Stimulated activated memory B cell treated with anti-CD40 and anti-IgM and Interleukin-4, amounts not matched to agents 10 μg/mL and 1 μg/mL and 100 μg/mL, for 72 hours (primary cell): ENCODE results near the gene KANK4.

Experiments used
- ATAC-seq: fragments of 150-1000 bp; cut with Tn5 transposase; 2 replicates; pipeline ENCODE4 v1.10.0; 2021
- H3K27ac Mint-ChIP-seq: one replicate; pipeline ENCODE4 v1.8.0; 2022; ENCODE audit warnings: mild to moderate bottlenecking, mixed read lengths
- H3K27me3 Mint-ChIP-seq: one replicate; pipeline ENCODE4 v1.8.0; 2022; ENCODE audit warnings: mixed read lengths
- H3K36me3 Mint-ChIP-seq: one replicate; pipeline ENCODE4 v1.8.0; 2022; ENCODE audit warnings: mixed read lengths
- H3K4me1 Mint-ChIP-seq: one replicate; pipeline ENCODE4 v1.8.0; 2022; ENCODE audit warnings: mixed read lengths
- H3K4me3 Mint-ChIP-seq: one replicate; pipeline ENCODE4 v1.8.0; 2022; ENCODE audit warnings: mild to moderate bottlenecking, moderate library complexity, mixed read lengths
- H3K9me3 Mint-ChIP-seq: one replicate; pipeline ENCODE4 v1.8.0; 2022; ENCODE audit warnings: mixed read lengths

The KANK4 gene

GRCh38 chr1:62318320-62318755 lies 896 bp downstream of the KANK4 start:
- H3K4me3 Mint-ChIP-seq: no peak overlapping the region
- H3K36me3 Mint-ChIP-seq: no peaks in the 10 kb centered on the region

GRCh38 chr1:62317021-62317768 lies 2.0 kb downstream of the KANK4 start:
- H3K27me3 Mint-ChIP-seq: peaks cover 26% of the 10 kb centered on the region
- H3K27ac Mint-ChIP-seq: no peak overlapping the region
- H3K36me3 Mint-ChIP-seq: no peaks in the 10 kb centered on the region
- no peaks in the 10 kb centered on the region for H3K9me3 Mint-ChIP-seq
- H3K4me3 Mint-ChIP-seq: no peak overlapping the region
- H3K4me1 Mint-ChIP-seq: no peaks in the 10 kb centered on the region
- ATAC-seq: peak; percentile 31

More at GRCh38 chr1:62318320-62318755, 896 bp downstream of the KANK4 start:
- Mint-ChIP-seq H3K27ac (no peak overlapping the region), H3K27me3 (peaks cover 26% of the 10 kb centered on the region), H3K4me1 (no peaks in the 10 kb centered on the region), H3K9me3 (no peaks in the 10 kb centered on the region)
- no peak for ATAC-seq

GRCh38 chr1:62316135-62316534 lies 3.1 kb downstream of the KANK4 start:
- no peak for ATAC-seq
- H3K27ac Mint-ChIP-seq: no peak overlapping the region
- H3K4me3 Mint-ChIP-seq: no peak overlapping the region
- peaks cover 26% of the 10 kb centered on the region for H3K27me3 Mint-ChIP-seq
- H3K9me3 Mint-ChIP-seq: no peaks in the 10 kb centered on the region
- no peaks in the 10 kb centered on the region for H3K36me3 Mint-ChIP-seq
- H3K4me1 Mint-ChIP-seq: no peaks in the 10 kb centered on the region

- no peaks in the 10 kb centered on the region for H3K4me1 Mint-ChIP-seq
- H3K9me3 Mint-ChIP-seq: no peaks in the 10 kb centered on the region
- no peak for ATAC-seq
- no peak overlapping the region for H3K27ac Mint-ChIP-seq
- no peak overlapping the region for H3K4me3 Mint-ChIP-seq
- H3K27me3 Mint-ChIP-seq: peaks cover 22% of the 10 kb centered on the region
- no peaks in the 10 kb centered on the region for H3K36me3 Mint-ChIP-seq
Observed at GRCh38 chr1:62315387-62315786, 3.8 kb downstream of the KANK4 start.

DNA sequence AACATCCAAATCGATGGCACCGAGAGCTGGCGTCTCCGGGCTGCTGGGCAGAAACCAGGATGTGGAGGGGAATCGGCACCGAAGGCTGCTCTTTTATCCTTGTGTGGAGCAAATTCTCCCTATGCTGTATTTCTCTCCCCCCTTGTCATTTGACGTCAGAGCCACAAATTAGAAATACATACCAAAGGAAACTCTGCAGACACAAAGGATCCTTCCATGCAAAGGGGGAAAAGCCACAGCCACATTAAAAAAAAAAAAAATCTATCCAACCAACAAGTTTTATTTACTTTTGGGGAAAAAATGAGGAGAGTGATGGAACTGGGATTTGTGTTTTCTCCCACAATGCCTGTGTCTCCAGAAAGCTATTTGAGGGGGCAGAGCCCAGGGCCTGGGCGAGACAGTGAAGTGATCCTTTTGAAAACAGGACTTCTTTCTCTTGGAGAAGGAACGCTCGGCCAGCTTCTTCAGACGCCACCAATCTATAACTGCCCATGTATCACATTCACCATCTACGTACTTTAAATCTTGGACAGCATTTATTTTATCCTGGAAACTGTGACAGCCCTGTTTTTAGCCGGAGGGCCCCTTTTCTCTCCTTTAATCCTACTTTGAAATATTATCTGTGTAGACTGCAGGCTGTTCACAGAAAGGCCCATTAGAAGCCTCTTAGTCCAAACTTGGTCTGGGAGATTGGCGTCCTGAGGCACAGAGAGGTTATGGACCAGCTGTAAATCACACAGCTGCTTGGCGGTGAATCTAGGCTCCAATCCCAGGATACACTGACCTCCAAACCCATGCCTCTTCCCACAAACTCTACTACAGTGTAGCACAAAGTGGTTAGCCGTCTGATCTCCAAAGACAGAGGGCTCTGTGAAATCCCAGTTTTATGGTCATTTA lies 4.5 kb downstream of the KANK4 start:
- Mint-ChIP-seq H3K9me3 (no peaks in the 10 kb centered on the region), H3K27me3 (peaks cover 15% of the 10 kb centered on the region), H3K36me3 (no peaks in the 10 kb centered on the region), H3K27ac (no peak overlapping the region), H3K4me1 (no peaks in the 10 kb centered on the region), H3K4me3 (no peak overlapping the region)
- ATAC-seq: no peak

DNA sequence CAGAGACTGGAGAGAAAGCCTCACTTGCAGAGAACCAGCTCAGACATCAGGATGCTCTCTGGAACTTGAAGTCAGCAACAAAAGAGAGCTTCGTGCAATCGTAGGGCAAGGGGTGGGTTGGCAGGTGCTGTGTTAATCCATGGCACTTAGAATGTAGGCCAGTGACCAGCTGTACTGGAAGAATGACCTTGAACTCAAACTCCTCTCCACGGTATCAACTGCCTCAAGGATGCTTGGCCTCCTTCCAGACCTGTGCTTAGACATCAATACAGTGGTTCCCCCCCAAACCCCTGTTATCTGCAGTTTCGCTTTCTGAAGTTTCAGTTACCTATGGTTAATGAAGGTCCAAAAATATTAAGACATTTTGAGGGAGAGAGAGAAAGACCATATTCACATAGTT lies 6.5 kb downstream of the KANK4 start:
- H3K4me3 Mint-ChIP-seq: no peak overlapping the region
- no peak overlapping the region for H3K27ac Mint-ChIP-seq
- no peaks in the 10 kb centered on the region for H3K36me3 Mint-ChIP-seq
- H3K27me3 Mint-ChIP-seq: peaks cover 2% of the 10 kb centered on the region
- no peaks in the 10 kb centered on the region for H3K9me3 Mint-ChIP-seq
- no peak for ATAC-seq
- H3K4me1 Mint-ChIP-seq: no peaks in the 10 kb centered on the region

DNA sequence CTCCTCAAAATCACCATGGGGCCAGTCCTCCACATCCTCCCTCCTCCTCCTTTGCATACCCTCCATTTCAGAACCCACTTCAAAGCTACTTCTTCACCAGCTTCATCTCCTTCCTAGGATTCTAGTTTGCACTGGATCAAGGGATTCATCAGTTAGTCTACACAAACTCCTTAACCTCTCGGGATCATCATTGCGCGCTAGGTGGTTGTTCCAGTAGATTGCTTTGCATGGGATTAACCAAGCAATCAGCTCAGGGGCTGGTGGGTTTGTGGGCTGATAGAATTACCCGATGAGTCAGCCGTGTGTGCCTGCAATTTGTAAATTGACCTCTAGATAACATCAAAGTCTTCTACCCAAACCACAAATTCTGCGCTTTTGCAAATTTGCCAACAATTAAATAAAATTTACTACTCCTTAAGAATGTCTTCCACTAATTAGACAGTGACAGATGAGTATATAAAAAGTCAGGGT lies 7.7 kb downstream of the KANK4 start:
- Mint-ChIP-seq H3K36me3 (no peaks in the 10 kb centered on the region), H3K9me3 (no peaks in the 10 kb centered on the region), H3K4me1 (no peaks in the 10 kb centered on the region), H3K27me3 (no peaks in the 10 kb centered on the region), H3K4me3 (no peak overlapping the region), H3K27ac (no peak overlapping the region)
- no peak for ATAC-seq

DNA sequence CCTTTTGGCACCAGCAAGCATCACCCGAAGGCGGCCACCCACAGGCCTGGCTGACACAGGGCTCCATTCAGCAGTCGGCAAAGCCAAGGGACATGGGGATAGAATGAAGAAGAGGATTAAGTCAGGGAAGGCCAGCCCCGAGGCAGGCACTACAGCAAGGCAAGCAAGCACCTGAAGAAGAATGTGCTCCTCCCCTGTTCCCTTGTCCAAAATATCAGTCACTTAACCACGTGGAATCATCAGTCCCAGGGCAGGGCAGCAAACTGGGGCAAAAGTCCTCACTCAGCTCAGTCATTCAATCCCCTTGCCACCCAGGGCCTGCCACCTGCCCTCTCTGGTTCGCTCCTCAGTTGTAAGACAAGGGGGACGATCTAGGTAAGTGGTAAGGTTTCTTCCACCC lies 9.3 kb downstream of the KANK4 start:
- ATAC-seq: no peak
- Mint-ChIP-seq H3K27me3 (no peaks in the 10 kb centered on the region), H3K4me3 (no peak overlapping the region), H3K9me3 (no peaks in the 10 kb centered on the region), H3K4me1 (no peaks in the 10 kb centered on the region), H3K27ac (no peak overlapping the region), H3K36me3 (no peaks in the 10 kb centered on the region)

DNA sequence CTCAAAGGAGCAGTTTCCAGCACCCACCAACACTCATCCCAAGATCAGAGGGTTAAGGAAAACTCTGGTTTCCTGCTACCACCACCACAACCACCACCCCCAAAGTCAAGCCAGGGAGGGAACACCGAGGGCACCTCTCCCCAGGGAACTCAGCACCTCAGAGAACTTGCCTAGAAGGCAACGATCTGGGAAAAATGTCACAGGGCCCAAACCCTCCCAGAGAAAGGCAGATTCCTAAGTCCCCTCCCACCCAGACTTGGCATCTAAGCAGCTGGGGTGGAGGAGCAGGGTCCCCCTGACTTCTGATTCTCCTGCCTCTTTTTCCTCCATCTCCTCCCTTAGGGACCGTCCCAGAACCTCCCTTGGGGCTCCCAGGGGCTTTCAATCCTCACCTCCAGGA lies 10.6 kb downstream of the KANK4 start:
- no peaks in the 10 kb centered on the region for H3K27me3 Mint-ChIP-seq
- H3K36me3 Mint-ChIP-seq: no peaks in the 10 kb centered on the region
- no peak for ATAC-seq
- H3K4me1 Mint-ChIP-seq: no peaks in the 10 kb centered on the region
- no peak overlapping the region for H3K27ac Mint-ChIP-seq
- no peak overlapping the region for H3K4me3 Mint-ChIP-seq
- H3K9me3 Mint-ChIP-seq: no peaks in the 10 kb centered on the region

DNA sequence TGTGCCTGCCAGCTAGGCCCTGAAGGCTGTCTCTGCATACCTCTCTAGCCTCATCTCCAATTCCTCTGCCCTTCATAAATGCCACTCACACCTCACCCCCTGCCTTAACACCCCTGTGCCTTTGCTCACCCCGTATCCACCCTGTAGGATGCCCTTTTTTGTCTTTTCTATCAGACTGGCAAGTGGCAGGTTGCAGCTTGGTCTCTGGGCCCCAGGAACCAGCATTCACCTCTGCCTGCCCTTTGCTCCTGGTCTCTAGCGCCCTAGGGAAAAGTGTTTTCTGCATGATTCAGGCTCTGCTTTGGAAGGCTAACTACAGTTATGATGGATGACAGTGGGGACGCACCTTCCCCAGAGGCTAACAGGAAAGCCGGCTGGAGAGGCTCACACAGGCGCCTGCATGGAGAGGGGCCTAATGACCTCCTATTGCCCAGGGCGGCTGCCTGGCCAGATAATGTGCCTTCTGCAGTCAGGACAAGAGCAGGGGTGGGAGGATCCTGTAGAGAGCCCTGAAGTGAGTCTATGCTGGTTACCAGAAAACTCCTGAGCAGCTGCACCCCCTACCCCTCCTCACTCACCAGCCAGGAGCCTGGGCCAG lies 11.2 kb downstream of the KANK4 start:
- H3K4me3 Mint-ChIP-seq: no peak overlapping the region
- H3K27me3 Mint-ChIP-seq: no peaks in the 10 kb centered on the region
- H3K9me3 Mint-ChIP-seq: no peaks in the 10 kb centered on the region
- no peak overlapping the region for H3K27ac Mint-ChIP-seq
- H3K4me1 Mint-ChIP-seq: no peaks in the 10 kb centered on the region
- no peaks in the 10 kb centered on the region for H3K36me3 Mint-ChIP-seq
- ATAC-seq: no peak

- Mint-ChIP-seq H3K27me3 (no peaks in the 10 kb centered on the region), H3K9me3 (no peaks in the 10 kb centered on the region), H3K27ac (no peak overlapping the region), H3K4me1 (no peaks in the 10 kb centered on the region), H3K36me3 (no peaks in the 10 kb centered on the region), H3K4me3 (no peak overlapping the region)
- no peak for ATAC-seq
Observed at GRCh38 chr1:62307446-62307845, 11.8 kb downstream of the KANK4 start.

DNA sequence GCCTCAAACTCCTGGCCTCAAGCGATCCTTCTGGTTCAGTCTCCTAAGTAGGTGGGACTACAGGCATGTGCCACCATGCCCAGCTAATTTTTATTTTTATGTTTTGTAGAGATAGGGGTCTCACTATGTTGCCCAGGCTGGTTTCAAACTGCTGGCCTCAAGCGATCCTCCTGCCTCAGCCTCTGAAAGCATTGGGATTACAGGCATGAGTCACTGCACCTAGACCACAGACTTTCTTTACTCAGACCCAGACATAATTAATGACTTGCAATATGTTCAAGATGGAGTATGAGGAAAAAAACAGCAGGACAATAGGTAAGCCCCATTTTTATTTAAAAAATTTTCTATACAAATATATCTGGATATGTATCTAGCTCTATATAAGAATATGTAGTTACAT lies 13.2 kb downstream of the KANK4 start:
- no peak for ATAC-seq
- Mint-ChIP-seq H3K27ac (no peak overlapping the region), H3K27me3 (no peaks in the 10 kb centered on the region), H3K9me3 (no peaks in the 10 kb centered on the region), H3K4me1 (no peaks in the 10 kb centered on the region), H3K4me3 (no peak overlapping the region), H3K36me3 (no peaks in the 10 kb centered on the region)

DNA sequence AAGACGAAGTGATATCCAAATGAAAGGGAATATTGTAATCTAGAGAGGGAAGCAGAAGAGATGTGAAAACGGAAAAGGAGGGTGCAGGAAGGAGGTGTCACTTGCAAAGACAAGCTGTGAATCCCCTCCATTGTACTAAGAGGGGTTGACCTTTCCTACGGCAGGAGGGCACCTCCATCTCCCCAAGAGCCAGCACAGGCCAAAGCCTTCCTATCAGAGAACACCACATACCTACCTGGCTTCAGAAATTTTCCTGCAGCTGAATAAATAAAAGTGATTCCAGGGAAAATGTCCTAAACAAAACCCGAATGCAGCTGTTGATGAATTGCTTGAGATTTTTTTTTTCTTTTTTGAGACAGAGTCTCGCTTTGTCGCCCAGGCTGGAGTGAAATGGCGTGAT lies 14.3 kb downstream of the KANK4 start:
- no peak for ATAC-seq
- Mint-ChIP-seq H3K27me3 (no peaks in the 10 kb centered on the region), H3K4me3 (no peak overlapping the region), H3K27ac (no peak overlapping the region), H3K9me3 (no peaks in the 10 kb centered on the region), H3K36me3 (no peaks in the 10 kb centered on the region), H3K4me1 (no peaks in the 10 kb centered on the region)

- Mint-ChIP-seq H3K9me3 (no peaks in the 10 kb centered on the region), H3K36me3 (no peaks in the 10 kb centered on the region), H3K4me3 (no peak overlapping the region), H3K4me1 (no peaks in the 10 kb centered on the region), H3K27ac (no peak overlapping the region), H3K27me3 (no peaks in the 10 kb centered on the region)
- no peak for ATAC-seq
Observed at GRCh38 chr1:62304515-62304914, 14.7 kb downstream of the KANK4 start.

GRCh38 chr1:62301726-62302390 lies 17.4 kb downstream of the KANK4 start:
- no peak for ATAC-seq
- Mint-ChIP-seq H3K27ac (no peak overlapping the region), H3K4me3 (no peak overlapping the region), H3K9me3 (no peaks in the 10 kb centered on the region), H3K4me1 (no peaks in the 10 kb centered on the region), H3K27me3 (no peaks in the 10 kb centered on the region), H3K36me3 (no peaks in the 10 kb centered on the region)
